Neuron (in vitro differentiated cells): ENCODE measurements around the gene LIX1L.

Source experiments
- H2AFZ ChIP-seq: one replicate; pipeline ENCODE4 v1.6.1; 2013; ENCODE audit warnings: low read depth, mild to moderate bottlenecking, inconsistent platforms, low read length, moderate library complexity
- H3K27me3 ChIP-seq: one replicate; pipeline ENCODE4 v1.6.1; 2013; ENCODE audit warnings: low read length; ENCODE audit not compliant: insufficient read depth
- H3K36me3 ChIP-seq: one replicate; pipeline ENCODE4 v1.6.1; 2013; ENCODE audit warnings: low read length; ENCODE audit not compliant: insufficient read depth
- H3K4me1 ChIP-seq: one replicate; pipeline ENCODE4 v1.6.1; 2013; ENCODE audit warnings: low read length; ENCODE audit not compliant: insufficient read depth
- H3K4me3 ChIP-seq: 2 replicates; pipeline ENCODE4 v1.5.1; 2013; ENCODE audit warnings: mild to moderate bottlenecking, low read length, moderate library complexity
- H3K9me3 ChIP-seq: one replicate; pipeline ENCODE4 v1.6.1; 2013; ENCODE audit warnings: low read length

The LIX1L gene

GRCh38 chr1:145957443-145958319 lies at the start of gene LIX1L:
LIX1L (minus strand) TSS chr1:145958017; CDS start chr1:145957927, 90 bp downstream.
- Histone ChIP-seq H3K4me1 (peaks cover 58% of the 10 kb centered on the region), H3K4me3 (peak within 1 kb of the TSS; percentile 70), H3K9me3 (no peaks in the 10 kb centered on the region), H2AFZ (peak within 1 kb of the TSS; percentile 64), H3K27me3 (no peaks in the 10 kb centered on the region), H3K36me3 (no peaks in the 10 kb centered on the region)

GRCh38 chr1:146001709-146002108 lies 43.9 kb upstream of the LIX1L start:
- no peaks in the 10 kb centered on the region for H3K9me3 ChIP-seq
- H2AFZ ChIP-seq = no peak overlapping the region
- peaks cover 10% of the 10 kb centered on the region for H3K4me1 ChIP-seq
- no peaks in the 10 kb centered on the region for H3K36me3 ChIP-seq
- H3K4me3 ChIP-seq = no peak overlapping the region
- H3K27me3 ChIP-seq = no peaks in the 10 kb centered on the region

DNA sequence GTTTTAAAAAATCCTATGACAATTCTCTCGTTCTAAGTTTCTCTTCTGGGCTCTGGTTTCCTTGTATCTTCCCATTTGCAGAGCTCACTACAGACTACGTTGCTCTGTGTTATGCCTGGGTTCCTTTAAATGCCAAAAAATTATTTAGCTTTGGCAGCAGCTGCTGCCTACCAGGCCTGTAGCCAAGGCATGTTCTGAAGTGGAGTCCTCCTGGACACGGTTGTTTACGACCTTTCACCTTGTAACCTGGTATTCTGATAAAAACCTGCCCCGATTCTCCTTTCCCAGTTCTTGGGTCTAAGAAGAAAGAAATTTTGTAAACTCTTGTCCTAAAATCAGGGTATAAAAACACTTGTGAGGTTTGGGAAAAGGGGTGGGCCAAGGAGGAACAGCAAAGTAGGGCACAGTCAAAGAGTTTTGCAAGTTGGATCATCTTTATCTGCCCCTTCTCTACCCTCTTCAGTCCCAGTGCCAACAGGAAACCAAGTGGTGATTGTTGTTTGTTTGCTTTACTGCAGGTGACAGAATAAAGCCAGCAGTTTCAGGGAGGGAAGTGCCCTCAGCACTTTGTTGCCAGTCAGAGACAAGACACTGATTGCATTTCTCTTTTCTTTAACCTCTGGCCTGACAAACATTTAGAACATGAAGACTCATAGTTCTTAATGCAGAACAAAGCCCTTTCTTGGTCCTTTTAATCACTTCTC lies 41.7 kb upstream of the LIX1L start:
- peaks cover 13% of the 10 kb centered on the region for H3K4me1 ChIP-seq
- no peaks in the 10 kb centered on the region for H3K9me3 ChIP-seq
- H3K36me3 ChIP-seq = peaks cover 9% of the 10 kb centered on the region
- H3K4me3 ChIP-seq = no peak overlapping the region
- H3K27me3 ChIP-seq = no peaks in the 10 kb centered on the region
- no peak overlapping the region for H2AFZ ChIP-seq

GRCh38 chr1:145997718-145998023 lies 39.9 kb upstream of the LIX1L start:
- Histone ChIP-seq H2AFZ (no peak overlapping the region), H3K27me3 (no peaks in the 10 kb centered on the region), H3K4me1 (peaks cover 31% of the 10 kb centered on the region), H3K36me3 (peaks cover 27% of the 10 kb centered on the region), H3K9me3 (no peaks in the 10 kb centered on the region), H3K4me3 (peak overlapping the region; percentile 99)

- Histone ChIP-seq H3K36me3 (peaks cover 30% of the 10 kb centered on the region), H2AFZ (no peak overlapping the region), H3K4me1 (peaks cover 35% of the 10 kb centered on the region)
These were observed 39.4 kb upstream of the LIX1L start for GRCh38 chr1:145997016-145997717.

DNA sequence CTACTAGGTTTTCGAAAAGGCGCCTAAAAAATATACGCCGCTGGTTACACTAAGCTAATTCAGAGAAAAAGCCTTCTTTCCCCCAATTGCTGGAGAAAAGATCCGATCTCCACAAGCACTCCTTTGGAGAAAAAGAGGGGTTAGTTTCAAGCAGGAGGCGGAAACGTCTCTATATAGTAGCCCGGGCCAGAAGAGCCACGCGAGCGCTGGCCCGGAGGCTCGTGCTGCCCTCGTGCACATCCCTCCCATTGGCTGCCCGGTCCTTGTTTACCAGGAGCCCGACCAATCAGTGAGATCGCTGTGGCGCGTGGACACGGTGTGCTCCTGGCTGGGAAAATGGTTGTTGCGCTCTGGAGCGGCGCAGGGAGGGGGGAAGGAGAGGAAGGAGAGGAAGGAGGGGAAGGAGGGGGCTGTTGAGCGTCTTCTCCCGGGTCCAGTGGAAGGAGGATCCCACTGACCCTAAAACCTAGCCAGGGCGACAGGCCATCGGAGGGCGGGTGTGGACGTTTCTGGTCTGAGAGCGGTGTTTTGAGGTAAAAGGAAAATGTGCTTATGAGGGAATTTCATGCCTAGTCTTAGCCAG lies 38.7 kb upstream of the LIX1L start, which contains the start of gene TXNIP:
TSS of gene TXNIP (minus strand) at position 147 of the 583 bp plus-strand sequence. CDS start 313 bp downstream, outside the sequence.
- Histone ChIP-seq H2AFZ (no peak within 1 kb of the TSS), H3K36me3 (peaks cover 30% of the 10 kb centered on the region), H3K27me3 (no peaks in the 10 kb centered on the region), H3K4me3 (peak within 1 kb of the TSS; percentile 99), H3K9me3 (no peaks in the 10 kb centered on the region), H3K4me1 (peaks cover 41% of the 10 kb centered on the region)

More at GRCh38 chr1:145997016-145997717, 39.4 kb upstream of the LIX1L start:
- Histone ChIP-seq H3K27me3 (no peaks in the 10 kb centered on the region), H3K4me3 (peak overlapping the region; percentile 99), H3K9me3 (no peaks in the 10 kb centered on the region)

DNA sequence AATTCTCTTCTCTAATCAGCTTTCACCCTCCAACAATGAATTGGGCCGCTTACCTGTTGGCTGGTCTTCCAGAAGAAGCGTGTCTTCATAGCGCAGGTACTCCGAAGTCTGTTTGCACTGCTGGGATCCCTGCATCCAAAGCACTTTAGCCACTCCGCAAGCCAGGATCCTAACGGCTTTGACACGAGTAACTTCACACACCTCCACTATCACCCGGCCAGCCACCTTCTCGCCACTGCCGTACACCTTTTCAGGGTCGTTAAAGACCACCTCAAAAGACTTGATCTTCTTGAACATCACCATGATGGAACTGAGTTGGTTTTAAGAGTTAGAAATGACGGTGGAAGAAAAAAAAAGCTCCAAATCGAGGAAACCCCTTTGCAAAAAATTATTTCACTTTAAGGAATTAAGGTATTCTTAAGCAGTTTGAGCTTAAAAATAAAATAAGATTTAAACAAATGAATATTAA lies 38.2 kb upstream of the LIX1L start:
- H3K27me3 ChIP-seq = no peaks in the 10 kb centered on the region
- H3K36me3 ChIP-seq = peaks cover 30% of the 10 kb centered on the region
- no peak overlapping the region for H2AFZ ChIP-seq
- H3K4me1 ChIP-seq = peaks cover 42% of the 10 kb centered on the region
- H3K4me3 ChIP-seq = peak overlapping the region; percentile 99
- H3K9me3 ChIP-seq = no peaks in the 10 kb centered on the region

DNA sequence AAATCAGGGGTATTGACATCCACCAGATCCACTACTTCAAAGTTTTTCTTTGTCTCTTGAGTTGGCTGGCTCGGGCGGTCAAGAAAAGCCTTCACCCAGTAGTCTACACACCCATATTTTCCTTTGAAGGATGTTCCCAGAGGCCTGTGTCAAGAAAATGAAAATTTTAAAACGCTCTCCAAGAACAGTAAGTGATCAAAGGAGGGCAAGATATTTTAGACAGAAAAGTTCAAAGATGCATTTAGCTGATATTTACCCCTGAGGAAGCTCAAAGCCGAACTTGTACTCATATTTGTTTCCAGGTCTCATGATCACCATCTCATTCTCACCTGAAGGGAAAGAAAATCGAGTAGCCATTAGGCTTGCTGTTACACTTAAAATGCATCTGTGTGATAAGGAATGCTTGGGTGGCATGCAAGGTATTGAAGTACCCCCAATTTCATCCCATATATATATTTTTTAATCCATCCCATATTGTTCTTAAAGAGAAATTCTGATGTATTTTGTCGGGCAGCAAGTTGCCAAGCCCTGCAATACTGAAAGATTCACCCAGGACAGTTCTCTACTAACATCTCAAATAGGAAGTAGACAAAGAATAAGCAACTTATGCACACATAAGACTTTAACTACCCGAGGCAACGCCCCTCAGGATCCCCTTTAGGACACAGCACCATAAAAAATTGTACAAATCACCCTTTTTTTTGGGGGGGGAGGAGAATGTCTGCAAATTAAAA lies 37.5 kb upstream of the LIX1L start:
- H2AFZ ChIP-seq = no peak overlapping the region
- peak overlapping the region; percentile 99 for H3K4me3 ChIP-seq
- H3K36me3 ChIP-seq = peaks cover 30% of the 10 kb centered on the region
- no peaks in the 10 kb centered on the region for H3K9me3 ChIP-seq
- H3K27me3 ChIP-seq = no peaks in the 10 kb centered on the region
- H3K4me1 ChIP-seq = peaks cover 42% of the 10 kb centered on the region

- Histone ChIP-seq H3K9me3 (no peaks in the 10 kb centered on the region), H2AFZ (no peak overlapping the region), H3K27me3 (no peaks in the 10 kb centered on the region), H3K4me3 (peak overlapping the region; percentile 99), H3K4me1 (peaks cover 42% of the 10 kb centered on the region), H3K36me3 (peaks cover 30% of the 10 kb centered on the region)
These were observed 36.7 kb upstream of the LIX1L start for GRCh38 chr1:145994391-145995120.

DNA sequence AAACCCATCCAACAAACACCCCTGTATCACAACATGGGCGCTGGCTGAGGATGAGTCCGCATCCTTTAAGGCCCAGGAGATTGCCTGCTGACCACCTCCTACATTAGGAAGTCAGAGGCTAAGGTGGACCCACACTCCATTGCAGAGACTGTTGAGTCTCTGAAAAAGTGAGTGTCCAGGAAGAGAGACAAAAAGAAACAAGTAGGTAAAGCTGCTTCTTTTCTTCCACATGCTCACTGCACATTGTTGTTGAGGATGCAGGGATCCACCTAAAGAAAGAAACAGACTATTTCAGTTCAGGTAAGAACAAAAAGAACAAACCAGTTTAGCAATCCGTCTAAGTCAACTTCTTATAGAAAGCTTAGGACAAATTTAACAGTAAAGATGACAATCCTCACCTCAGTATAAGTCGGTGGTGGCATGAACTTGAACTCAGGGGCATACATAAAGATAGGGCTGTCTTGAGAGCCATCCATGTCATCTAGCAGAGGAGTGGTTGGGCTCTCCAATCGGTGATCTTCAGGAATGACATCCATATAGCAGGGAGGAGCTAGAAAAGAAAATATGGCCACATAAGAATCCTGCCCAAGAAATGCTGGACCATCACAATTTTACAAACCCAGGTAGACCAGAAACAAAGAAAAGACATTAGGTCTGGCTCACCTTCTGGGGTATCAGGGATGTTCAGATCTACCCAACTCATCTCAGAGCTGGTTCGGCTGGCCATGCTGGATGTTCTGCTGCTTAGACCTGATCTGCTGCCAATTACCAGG lies 36.0 kb upstream of the LIX1L start:
- Histone ChIP-seq H3K27me3 (no peaks in the 10 kb centered on the region), H3K9me3 (no peaks in the 10 kb centered on the region), H3K4me1 (peaks cover 42% of the 10 kb centered on the region), H3K36me3 (peaks cover 30% of the 10 kb centered on the region), H2AFZ (no peak overlapping the region), H3K4me3 (peak overlapping the region; percentile 99)

GRCh38 chr1:145992958-145993617 lies 35.3 kb upstream of the LIX1L start:
- H3K9me3 ChIP-seq = no peaks in the 10 kb centered on the region
- peaks cover 41% of the 10 kb centered on the region for H3K4me1 ChIP-seq
- H3K4me3 ChIP-seq = peak overlapping the region; percentile 99
- H3K27me3 ChIP-seq = no peaks in the 10 kb centered on the region
- peaks cover 30% of the 10 kb centered on the region for H3K36me3 ChIP-seq
- H2AFZ ChIP-seq = no peak overlapping the region
